Measurements from ENCODE around the gene FRK.

Gene FRK

DNA sequence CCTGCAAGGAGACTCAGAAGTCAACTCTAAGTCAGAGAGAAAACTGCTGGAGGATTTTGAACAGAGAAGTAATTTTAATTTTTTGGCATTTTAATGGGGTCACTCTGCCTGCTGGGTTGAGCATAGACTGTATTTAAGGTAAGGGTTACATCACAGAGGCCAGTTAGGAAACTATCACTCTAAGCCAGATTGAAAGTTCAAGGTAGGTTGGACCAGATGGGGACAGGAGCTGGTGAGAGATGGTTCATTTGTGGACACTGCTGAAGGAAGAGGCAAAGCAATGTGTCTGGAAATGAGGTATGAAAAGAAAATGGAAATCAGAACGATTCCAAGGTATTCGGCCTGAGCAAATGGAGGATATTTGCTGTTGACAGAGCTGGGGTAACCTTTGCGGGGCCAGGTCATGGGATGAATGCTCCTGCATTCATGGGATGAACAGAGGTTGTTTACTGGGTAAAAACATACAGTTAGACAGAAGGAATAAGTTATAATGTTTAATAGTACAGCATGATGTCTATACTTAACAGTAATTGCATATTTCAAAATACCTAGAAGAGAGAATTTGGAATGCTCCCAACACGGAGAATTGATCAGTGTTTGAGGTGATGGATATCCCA lies 26.9 kb downstream of the FRK start:
- no peak for DNase-seq

DNA sequence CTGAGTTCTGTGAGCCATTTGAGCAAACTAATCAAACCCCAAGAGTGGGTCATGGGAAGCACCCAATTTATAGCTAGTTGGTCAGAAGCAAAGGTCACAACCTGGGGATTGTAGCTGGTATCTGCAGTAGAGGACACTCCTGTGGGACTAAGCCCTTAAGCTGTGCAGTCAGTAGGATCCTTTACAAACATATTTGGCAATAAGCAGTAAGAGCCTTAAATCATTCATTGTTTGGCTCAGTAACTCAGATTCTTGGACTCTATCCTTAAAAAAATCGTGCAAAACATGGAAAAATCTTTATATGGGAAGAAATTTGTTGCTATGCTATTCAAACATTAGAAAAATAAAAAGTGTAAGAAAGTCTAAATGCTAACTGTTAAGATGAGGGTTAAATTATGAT lies 29.9 kb downstream of the FRK start:
- no peak for DNase-seq

DNA sequence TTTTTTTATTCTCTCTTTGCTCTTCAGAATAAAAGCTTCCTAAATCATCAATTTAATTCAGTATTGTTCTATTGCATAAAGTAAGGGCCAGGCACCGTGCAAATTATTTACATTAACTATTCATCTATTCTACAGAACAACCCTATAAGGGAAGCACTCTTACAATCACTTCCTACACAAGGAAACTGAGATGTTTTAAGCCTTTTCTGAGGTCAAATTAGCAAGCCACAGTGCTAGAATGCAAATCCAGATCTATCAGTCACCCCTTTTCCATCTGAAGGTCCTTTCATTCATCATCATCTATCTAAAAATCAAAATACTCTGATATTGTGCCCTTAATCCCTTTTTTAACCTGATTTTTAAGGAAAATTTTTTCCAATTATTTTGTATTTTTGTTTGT lies 31.2 kb downstream of the FRK start:
- DNase-seq: no peak

DNA sequence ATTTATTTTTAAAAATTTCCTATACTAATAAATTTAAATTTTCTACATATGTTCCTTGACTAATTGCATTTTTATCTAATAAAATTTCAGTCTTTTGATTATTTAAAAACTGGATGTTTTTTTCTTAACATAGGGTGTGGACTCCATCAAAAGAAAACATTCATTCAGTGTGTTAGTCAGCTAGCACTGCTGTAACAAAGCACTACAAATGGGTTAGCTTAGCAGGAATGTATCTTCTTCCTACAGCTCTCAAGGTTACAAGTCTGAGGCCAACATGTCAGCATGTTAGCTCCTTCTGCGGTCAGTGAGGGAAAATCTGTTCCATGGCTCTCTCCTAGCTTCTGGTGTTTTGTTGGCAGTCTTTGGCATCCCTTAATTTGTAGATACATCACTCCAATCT lies 32.5 kb downstream of the FRK start:
- no peak for DNase-seq

DNA sequence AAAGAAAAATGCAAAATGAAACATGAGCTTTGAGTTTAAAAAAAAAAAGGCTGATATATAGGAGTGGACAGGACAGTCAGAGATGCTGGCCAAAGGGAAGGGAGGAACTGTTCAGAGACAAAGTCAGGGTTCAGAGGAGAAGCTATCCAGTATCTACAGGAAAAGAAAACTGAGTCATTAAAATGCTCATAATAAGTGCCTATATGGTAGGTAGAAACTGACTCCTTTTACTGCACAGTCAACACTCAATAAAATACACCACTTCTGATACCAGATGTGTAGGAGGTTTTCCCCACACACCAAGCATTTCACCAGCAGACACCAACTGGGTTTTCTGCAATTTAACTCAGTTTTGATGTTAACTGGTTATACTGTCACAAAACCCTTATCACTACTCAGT lies 32.9 kb downstream of the FRK start:
- DNase-seq: no peak

DNA sequence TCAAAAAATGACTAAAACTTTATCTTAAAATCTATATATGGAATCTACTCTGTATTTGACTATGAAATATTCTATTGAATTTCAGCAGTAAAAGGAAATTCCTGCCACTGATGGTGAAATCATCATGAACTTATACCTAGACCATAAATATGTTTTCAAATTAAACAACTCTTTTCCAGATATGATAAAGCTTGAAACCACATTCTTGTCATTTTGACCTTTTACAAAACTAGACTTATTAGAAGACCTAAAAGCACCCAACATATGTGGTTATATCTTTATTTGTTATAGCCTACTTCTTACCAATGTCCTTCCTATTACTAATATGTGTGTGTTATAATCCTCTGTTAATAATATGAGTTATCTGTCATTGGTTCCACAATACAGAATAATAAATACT lies 35.3 kb downstream of the FRK start:
- DNase-seq: no peak

DNA sequence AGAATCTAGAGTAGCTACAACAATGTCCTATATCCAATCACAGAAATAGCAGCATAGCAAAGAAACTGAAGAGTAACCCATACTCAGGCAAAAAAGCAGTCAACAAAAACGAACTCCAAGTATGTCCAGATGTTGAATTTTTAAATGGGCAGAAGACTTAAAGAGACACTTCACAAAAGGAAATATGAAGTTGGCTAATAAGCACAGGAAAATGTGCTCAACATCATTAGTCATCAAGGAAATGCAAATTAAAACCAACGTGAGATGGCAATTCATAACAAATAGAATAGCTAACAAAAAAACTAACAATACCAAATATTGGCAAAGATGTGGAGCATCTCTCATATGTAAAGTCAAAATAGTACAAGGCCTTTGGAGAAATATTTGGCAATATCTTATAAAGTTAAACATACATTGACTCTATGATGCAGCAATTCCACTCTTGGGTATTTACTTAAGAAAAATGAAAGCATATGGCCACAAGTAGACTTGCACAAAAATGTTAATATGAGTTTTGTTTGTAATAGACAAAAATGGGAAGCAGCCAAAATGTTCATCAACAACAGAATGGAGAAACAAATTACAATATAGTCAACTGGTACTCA lies 37.7 kb downstream of the FRK start:
- peak; percentile 15 for DNase-seq

DNA sequence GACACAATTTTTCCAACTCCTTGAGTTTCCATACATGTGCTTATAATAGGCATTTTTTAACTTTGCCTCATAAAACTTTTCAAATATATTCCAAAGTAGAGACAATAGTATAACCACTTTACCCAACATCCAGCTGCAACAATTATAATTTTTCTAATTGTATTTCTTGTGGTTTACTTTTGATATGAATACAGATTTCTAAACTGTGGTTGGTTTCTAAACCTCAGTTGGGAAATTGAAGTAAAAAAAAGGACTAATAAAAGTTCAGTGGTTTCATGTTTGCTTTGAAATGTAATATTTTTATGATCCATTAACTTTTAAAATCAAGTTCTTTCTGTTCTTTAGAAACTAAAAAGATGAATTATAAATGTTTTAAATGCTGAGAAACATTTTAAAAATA lies 40.0 kb downstream of the FRK start:
- no peak for DNase-seq

DNA sequence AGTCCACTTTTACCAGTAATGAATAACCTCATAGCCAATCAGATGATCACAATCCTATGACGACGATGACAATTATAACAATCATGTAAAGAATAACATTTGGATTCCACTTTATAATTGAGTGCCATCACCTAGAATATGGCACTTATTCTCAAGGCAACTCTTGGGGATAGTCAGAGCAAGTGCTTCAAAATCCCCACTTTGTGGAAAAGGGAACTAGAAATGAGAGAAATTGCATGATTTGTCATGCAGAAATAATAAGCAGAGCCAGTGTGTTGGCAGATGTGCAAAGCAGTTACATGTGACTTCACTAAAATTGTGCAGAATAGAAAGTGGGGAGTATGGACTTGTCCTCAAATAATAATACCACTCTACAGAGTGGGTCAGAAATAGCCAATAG lies 41.3 kb downstream of the FRK start:
- DNase-seq: peak; percentile 77

DNA sequence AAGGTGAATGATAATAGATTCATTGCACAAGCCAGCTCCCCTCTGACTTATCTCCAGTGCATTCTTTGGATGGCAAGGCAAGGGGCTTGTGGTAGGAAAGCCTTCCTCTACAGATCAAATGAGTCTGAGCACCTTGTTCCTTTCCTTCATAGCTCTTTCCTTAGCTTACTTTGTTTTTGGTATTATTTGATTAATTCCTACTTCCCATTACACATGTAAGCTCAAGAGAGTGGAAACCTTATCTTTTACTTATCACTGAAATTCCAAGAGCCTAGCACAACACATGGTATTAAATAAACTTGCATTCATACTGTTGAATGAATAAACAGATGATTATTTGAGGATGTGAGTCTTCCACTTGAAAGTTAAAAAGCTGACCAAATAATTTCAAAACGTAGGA lies 41.7 kb downstream of the FRK start:
- no peak for DNase-seq

DNA sequence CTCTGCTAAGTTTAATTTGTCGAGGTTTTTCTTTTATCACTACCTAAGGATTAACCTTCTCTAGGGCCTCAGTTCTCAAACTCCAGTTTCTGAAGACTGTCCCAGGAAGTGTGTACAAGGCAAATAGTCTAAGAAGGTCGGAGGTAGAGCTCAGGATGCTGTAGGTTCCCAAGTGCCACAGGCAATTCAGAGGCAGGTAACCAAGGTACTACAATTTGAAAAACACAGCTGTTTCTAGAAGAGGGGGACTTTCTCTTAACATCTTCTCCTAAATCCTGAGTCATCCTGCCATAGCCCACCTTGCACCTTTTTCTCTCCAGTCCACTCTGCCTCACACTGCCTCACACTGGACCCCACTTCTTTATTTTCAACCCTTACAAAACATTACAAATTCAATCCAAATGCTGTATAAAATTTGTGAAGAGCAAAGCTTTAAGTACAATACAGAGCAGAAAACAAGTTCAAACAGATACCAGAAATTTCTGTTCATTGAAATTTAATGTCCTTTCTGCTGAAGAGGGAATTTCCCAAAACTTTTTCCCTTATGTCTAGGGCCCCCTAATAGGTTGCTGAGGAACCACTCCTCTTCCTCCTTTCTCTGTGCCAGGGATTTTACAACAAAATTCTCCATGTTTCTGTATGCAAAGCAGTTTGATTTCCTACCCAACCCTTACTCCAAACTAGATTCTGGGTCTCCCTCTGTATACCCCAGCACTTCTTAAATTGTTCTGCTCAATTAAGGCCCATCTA lies 43.0 kb downstream of the FRK start:
- peak; percentile 52 for DNase-seq

DNA sequence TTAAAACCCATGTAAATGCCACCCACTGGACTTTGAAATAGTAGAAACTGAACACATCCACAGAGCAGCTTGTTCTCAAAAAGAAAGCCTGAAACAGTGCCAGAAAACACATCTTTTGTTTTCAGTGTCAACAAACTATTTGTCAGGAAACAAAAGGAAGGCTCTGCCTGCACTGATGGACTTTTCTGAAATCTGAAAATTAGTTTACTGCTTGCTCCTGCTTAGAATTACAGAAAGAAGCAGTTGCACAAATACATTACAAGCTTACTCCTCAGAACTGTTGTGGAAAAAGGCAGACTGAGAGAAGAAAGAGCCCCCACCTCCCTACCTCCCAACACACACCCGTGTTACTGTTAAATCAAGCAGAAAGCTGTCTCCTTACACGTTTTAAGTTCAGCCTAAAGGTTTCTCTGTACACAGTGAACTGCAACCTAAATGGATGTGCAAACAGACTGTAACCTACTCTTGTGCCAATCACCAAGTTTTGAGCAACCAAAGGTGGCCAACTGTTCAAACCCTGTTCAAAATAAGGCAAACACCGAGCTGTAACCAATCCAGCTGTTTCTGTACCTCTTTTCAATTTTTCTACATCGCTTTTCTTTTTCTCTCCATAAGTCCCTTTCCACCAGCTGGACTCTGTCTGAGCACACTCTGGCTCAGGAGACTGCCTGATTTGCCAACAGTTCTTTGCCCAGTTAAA lies 43.7 kb downstream of the FRK start:
- no peak for DNase-seq

DNA sequence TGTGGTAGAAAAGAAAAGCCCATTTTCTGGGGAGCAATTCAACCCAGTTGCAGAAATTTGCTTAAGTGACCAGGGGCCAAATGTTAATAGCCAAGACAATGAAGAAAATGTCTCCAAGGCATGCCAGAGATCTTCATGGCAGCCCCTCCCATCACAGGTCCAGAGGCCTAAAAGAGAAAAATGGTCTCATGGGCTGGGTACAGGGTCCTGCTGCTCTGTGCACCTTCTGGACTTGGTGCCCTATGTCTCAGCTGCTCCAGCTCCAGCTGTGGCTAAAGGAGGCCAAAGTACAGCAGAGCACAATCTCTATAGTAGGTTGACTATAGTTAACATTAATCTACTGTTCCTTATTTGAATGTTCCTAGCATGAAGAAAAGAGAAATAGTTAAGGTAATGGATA lies 44.7 kb downstream of the FRK start:
- DNase-seq: no peak

DNA sequence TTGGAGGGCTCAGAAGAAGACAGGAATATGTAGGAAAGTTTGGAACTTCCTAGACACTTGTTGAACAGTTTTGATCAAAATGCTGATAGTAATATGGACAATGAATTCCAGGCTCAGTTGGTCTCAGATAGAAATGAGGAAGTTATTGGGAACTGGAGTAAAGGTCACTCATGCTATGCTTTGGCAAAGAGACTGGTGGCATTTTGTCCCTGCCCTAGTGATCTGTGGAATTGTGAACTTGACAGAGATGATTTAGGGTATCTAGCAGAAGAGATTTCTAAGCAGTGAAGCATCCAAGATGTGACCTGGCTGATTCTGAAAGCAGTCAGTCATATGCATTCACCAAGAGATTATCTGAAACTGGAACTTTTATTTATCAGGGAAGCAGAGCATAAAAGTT lies 45.1 kb downstream of the FRK start:
- no peak for DNase-seq

DNA sequence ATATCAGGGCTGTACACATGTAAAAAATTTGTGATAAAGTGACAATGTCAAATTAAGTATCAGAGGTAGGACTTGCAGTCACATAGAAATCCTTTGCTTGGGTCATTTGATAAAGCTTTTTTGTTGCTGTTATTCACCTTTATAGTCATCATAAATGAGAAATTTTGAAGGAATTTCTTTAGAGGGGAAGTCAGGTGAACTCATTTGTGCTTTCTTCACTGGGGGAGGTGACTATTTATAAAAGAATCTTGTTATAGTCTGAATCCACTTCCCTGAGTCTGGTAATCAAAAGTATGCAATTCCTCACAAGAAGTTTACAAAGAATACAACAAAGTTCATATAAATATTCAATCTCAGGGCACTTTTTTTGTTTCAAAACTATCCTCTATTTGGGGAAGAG lies 47.7 kb downstream of the FRK start:
- no peak for DNase-seq

DNA sequence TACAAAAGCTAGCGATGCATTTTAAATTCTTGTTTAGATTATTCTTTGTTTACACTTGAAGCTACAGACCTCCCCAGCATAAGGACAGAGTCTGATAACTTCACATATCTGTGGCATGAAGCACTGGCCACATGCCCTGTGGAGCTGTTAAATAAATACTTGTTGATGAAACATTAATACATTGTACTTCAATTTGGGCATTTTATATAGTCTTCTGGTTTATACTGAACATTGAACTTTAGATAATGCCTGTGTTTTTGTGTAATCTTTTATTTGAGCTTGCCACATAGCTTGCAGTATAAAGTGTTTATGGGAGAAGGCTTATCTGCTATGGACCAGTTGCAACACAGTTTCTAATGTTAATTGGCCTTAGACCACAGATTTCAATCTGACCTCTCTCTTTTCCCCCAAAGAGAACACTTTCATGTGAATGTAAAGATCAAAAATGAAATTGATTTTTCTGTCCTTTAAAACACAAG lies 48.2 kb downstream of the FRK start:
- DNase-seq: no peak

DNA sequence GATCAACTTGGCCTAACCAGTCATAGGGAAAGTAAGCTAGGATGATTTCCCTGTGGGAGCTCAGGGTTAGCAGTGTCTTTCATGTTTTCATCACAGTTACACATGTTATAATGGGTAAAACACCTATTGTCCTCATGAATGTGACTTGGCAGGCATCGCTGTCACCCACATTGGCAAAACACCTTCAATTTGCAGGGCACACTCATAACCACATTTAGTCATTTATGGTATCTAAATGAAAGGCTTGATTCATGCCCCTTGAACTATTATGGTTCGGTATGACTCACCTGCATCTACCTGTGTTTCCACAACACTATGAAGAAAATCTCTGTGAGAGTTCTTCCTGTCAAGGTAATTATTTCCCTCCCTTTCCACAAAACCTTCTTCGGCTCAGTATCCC lies 49.2 kb downstream of the FRK start:
- no peak for DNase-seq

DNA sequence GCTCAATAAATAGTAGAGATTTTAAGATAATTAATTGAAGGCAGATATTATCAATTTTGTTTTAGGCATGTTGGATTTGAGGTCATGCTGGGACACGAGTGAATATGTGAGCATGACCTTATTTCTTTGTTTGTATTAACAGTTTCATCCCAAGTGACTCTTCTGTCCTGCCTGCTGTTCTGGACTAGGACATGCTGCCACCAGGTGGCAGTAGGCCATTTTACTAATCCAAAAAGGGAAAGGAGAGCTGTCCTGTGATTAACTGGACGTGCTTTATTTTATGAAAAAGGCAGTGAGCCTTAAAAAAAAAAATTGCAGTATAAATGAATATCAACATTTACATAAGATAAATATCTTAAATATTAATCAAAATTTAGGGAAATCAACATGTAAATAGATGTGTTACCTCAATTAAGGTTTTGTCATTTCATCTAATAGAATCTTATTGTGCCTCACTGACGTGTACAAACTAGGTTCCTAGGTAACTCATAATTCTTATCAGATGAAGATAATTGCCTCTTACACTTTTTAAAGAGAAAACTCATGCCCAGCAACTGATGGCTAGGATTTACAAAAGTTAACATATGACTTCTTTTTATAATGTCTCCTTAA lies 49.8 kb downstream of the FRK start:
- DNase-seq: peak; percentile 65

DNA sequence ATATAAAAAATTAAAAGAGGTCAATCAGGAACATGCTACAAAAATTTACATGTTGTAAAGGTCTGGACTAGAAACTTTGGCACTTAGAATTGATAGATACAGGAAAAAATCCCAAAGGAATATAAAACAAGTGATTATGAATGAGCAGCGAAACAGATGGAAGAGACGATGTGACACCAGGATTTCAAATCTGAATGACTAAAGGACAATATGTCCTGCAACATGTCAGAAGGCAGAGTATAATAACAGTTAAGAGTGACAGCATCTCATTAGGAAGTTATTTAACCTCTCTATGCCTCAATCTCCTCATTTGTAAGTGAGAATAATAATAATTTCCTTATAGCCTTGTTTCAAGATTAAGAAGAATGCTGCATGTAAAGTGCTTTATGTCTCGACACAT lies 50.3 kb downstream of the FRK start:
- DNase-seq: no peak

DNA sequence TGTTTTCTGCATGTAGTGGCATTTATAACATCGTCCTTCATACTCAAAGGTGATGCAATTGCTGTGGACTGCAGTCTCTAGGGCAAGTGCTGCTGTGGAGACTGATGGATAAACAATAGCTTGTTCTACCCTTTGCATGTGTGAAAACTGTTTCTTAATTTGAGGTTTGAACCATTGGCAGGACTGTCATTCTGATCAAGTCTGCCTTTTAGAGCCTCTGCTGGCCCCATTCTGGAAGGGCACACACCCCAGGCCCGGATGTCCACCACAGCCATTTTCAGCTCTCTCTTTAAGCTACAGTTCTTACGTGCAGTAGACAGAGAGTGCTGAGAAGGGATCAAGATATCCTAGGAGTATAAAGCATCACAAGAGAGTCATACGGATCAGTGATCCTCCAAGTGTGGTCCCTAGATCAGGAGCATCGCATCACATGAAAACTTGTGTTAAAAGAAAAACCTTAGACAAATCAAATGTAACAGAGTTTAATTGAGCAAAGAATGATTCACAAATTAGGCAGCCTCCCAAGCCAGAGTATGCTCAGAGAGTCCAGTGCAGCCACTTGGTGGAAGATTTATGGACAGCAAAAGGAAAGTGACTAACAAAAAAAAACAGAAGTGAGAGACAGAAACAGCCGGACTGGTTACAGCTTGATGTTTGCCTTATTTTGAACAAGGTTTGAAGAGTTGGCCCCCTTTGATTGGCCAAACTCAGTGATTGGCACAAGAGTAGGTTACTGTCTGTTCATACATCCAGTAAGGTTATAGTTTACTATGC lies 52.0 kb downstream of the FRK start:
- DNase-seq: peak; percentile 19

DNA sequence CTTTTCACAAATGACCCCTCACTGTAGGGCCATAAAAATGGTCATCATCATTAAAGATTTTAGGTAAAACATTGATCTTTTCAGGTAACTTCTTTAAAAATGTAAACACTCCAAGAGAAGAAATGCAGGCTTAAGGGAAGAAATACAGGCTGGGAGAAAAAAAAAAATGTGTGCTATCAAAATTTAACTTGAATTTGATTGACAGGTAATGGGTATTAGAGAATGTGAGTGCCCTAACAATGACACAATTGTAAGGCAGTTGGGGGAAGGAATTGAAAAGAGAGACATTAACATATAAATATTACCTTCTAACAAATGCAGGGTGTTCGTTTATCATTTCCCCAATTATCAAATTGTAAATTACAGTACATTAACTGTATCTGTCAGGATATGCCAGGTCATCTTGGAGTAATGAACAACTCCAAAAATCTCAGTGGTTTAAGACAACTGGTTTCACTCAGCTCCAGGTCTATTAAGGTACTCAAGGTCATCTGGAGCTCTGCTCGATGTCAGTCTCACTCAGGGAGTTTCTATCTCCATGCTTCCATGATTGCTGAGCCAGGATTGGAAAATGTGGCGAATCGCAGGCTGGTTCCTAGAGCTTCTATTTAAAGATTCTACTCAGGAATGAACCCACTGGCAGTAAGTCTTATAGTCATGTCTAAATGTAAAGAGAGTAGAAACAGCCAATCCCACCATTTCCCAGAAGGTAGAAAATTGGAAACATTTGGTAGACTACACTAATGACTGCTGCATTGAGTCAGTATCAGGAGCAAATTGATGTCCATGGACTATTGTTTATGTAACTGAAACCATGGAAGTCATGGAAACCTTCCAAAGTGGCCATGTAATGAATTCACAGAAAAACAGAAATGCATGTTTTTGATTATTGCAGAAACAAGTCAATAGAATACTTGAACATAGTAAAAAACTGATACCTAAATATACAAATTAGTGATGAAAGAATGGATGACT lies 55.6 kb downstream of the FRK start:
- DNase-seq: no peak

Data from inflammatory macrophage treated with lipopolysaccharide for 4 hours (primary cell).